Activated B cell treated with CpG ODN at 0.5 μM for 24 hours (primary cell): Measurements from ENCODE around the gene ARHGAP15. TPM values are rescaled to one million over a fixed set of nuclear protein-coding genes. Genes with fewer than 3 reads are reported as not detected.

ENCODE experiments used
- ATAC-seq: fragments of 200-7000 bp; cut with Tn5 transposase; one replicate; pipeline ENCODE4 v1.10.0; 2021; ENCODE audit warnings: low read depth, mild to moderate bottlenecking, moderate library complexity
- CTCF ChIA-PET: fragments of 350-600 bp; sonication (Branson Sonifier 250); formaldehyde crosslinking; loops from one replicate; lab custom pipeline; 2021; ENCODE audit warnings: antibody characterized with exemption; lab: Charles Lee
- POLR2A ChIA-PET: fragments of 350-600 bp; sonication (Branson Sonifier 250); formaldehyde crosslinking; loops from one replicate; lab custom pipeline; 2021; ENCODE audit warnings: antibody characterized with exemption; lab: Charles Lee
- DNase-seq: peaks from one replicate; pipeline ENCODE4 v3.0.0; 2022
- H3K27ac Mint-ChIP-seq: one replicate; pipeline ENCODE4 v1.8.0; 2020; ENCODE audit warnings: mixed read lengths
- H3K27me3 Mint-ChIP-seq: one replicate; pipeline ENCODE4 v1.8.0; 2021; ENCODE audit warnings: mixed read lengths
- H3K36me3 Mint-ChIP-seq: one replicate; pipeline ENCODE4 v1.8.0; 2021; ENCODE audit warnings: low read depth, mixed read lengths
- H3K4me1 Mint-ChIP-seq: one replicate; pipeline ENCODE4 v1.8.0; 2021; ENCODE audit warnings: mixed read lengths
- H3K4me3 Mint-ChIP-seq: one replicate; pipeline ENCODE4 v1.8.0; 2020; ENCODE audit warnings: mild to moderate bottlenecking, mixed read lengths
- H3K9me3 Mint-ChIP-seq: one replicate; pipeline ENCODE4 v1.8.0; 2020; ENCODE audit warnings: mixed read lengths
- intact Hi-C: fragments of 100-400 bp; cut with micrococcal nuclease; formaldehyde crosslinking; loops from one replicate; pipeline ENCODE4 v1.15.1; 2024
- total RNA-seq: library from RNA; stranded (reverse); gene quantifications from 2 replicates; pipeline ENCODE4 v1.2.3, GENCODE V29; 2022
- TF ChIP-seq, protein P1 (sequence below): fragments of 200-600 bp; IDR thresholded peaks from one replicate; pipeline ENCODE4 v1.8.0; 2022; ENCODE audit warnings: antibody characterized with exemption, mild to moderate bottlenecking

Gene ARHGAP15
- total RNA-seq, 1 donor from 2014 or later = 112 TPM

DNA sequence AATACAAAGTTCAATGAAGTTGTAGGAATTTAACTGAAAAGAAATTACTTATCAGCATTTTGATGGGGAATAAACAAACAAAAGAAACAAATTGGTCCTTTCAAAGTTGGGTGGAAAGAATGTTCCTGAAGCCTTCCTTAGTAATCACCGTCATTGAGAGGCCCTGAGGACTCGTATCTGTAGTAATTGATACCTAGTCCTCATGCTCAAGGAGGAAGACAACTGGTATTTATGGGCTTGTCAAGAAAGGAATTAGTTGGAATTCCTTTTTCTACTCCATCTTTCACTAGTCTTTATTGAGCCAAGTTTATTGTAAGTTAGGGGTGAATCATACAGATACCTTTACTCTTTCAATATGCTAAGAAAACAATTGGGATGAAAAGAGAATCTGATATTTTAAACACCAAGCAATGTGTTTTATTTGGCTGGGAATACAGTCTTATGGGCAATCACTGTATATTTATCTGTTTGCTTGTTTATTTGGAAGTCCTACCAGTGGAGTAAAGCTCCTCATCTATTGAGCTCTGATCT lies 324.8 kb downstream of the ARHGAP15 start:
- Mint-ChIP-seq H3K27ac (no peak overlapping the region), H3K27me3 (no peaks in the 10 kb centered on the region)
- no peak for ATAC-seq

DNA sequence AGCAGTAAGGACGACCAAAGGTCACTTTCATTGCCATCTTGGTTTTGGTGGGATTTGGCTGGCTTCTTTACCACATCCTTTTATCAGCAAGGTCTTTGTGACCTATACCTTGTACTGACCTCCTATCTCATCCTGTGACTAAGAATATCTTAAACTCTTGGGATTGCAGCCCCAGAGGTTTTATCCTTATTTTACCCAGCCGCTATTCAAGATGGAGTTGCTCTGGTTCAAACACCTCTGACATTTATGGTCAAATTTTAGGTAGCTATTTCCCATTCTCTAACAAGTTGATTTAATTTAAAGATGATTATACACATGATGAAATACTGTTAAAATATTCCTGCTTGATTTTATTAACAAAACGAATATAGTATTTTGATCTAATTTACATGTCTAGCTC lies 326.1 kb downstream of the ARHGAP15 start:
- no peak overlapping the region for H3K27ac Mint-ChIP-seq

More for the DNA sequence above, 324.8 kb downstream of the ARHGAP15 start:
- POLR2A ChIA-PET = no interaction called here
- TF ChIP-seq, protein P1, sequence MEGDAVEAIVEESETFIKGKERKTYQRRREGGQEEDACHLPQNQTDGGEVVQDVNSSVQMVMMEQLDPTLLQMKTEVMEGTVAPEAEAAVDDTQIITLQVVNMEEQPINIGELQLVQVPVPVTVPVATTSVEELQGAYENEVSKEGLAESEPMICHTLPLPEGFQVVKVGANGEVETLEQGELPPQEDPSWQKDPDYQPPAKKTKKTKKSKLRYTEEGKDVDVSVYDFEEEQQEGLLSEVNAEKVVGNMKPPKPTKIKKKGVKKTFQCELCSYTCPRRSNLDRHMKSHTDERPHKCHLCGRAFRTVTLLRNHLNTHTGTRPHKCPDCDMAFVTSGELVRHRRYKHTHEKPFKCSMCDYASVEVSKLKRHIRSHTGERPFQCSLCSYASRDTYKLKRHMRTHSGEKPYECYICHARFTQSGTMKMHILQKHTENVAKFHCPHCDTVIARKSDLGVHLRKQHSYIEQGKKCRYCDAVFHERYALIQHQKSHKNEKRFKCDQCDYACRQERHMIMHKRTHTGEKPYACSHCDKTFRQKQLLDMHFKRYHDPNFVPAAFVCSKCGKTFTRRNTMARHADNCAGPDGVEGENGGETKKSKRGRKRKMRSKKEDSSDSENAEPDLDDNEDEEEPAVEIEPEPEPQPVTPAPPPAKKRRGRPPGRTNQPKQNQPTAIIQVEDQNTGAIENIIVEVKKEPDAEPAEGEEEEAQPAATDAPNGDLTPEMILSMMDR = no peak
- peaks cover 10% of the 10 kb centered on the region for H3K4me1 Mint-ChIP-seq
- DNase-seq = no peak
- no peaks in the 10 kb centered on the region for H3K9me3 Mint-ChIP-seq
- intact Hi-C loops = no loop called here
- CTCF ChIA-PET = no interaction called here
- no peak overlapping the region for H3K4me3 Mint-ChIP-seq
- H3K36me3 Mint-ChIP-seq = peaks cover 55% of the 10 kb centered on the region

DNA sequence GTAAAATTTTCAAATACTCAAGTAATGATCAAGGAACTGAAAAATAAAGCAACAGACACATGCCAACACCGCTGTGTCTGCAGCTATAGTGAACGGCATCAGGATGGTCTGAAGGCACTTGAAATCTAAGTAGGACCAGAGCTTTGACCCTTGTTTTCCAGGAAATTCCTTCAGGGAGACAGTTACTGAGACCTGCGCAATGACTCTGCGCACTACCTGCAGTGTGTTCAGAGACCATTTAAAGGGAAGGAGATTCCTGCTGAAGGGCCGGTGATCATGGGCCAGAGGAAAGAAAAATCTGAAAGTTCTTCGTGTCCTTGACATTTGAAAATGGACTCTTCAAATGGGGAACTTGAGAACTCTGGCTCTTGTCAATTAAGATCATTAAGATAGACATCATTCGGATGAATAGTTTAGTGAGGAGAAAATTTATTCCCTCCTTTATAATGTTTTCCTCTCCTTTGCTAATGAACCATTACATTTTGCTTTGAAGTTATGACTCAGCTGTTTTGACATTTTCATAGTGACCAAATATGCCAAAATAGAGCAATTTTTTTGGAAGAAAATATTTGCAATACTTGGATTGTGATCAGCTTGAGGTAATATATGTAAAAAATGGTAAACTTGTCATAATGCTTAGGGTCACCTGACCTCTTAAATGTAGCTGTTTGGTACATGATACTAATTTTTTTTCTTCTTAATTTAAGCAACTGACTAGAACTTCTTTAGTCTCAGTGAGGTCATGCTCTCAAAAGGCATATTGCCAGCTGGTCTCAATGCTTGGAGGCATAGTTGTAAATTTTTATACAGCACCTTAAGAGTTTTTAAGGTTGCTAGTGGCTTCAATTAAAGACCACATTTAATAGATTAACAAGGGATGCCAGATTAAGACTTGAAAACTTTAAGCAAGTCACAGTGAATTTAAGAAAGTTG lies 329.3 kb downstream of the ARHGAP15 start:
- intact Hi-C loops = no loop called here
- POLR2A ChIA-PET = no interaction called here
- H3K36me3 Mint-ChIP-seq = peaks cover 44% of the 10 kb centered on the region

More for the DNA sequence above, 326.1 kb downstream of the ARHGAP15 start:
- TF ChIP-seq, protein P1 = no peak
- H3K36me3 Mint-ChIP-seq = peaks cover 54% of the 10 kb centered on the region
- H3K4me3 Mint-ChIP-seq = no peak overlapping the region
- H3K4me1 Mint-ChIP-seq = peaks cover 10% of the 10 kb centered on the region
- ATAC-seq (no peak), DNase-seq (no peak)
- intact Hi-C loops = no loop called here
- no peaks in the 10 kb centered on the region for H3K27me3 Mint-ChIP-seq
- no peaks in the 10 kb centered on the region for H3K9me3 Mint-ChIP-seq
- ChIA-PET CTCF (no interaction called here), POLR2A (no interaction called here)

DNA sequence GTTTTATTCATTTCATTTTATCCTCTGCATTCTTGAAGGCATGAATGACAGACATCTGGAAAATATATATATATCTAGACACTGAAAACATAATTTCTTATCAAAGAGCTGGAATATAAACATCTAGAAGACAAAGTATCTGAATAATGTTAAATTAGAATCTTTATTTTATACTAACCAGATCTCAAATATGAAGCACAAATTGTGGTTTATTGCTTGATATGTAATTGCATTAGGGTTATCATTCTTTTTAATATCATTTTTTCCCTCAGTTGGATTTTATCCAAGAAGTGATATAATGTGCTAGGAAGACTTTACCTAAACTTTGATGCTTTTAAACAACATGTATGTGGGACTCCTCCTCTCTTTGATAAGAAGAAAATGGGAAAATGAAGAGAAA lies 331.2 kb downstream of the ARHGAP15 start:
- Mint-ChIP-seq H3K27ac (no peak overlapping the region), H3K27me3 (no peaks in the 10 kb centered on the region)
- intact Hi-C loops = no loop called here

More for the DNA sequence above, 329.3 kb downstream of the ARHGAP15 start:
- no peaks in the 10 kb centered on the region for H3K4me1 Mint-ChIP-seq
- CTCF ChIA-PET = no interaction called here
- H3K27me3 Mint-ChIP-seq = no peaks in the 10 kb centered on the region
- TF ChIP-seq, protein P1 = no peak
- H3K4me3 Mint-ChIP-seq = no peak overlapping the region
- no peak overlapping the region for H3K27ac Mint-ChIP-seq
- H3K9me3 Mint-ChIP-seq = no peaks in the 10 kb centered on the region
- DNase-seq (no peak), ATAC-seq (no peak)

More for the DNA sequence above, 331.2 kb downstream of the ARHGAP15 start:
- H3K4me1 Mint-ChIP-seq = no peaks in the 10 kb centered on the region
- H3K36me3 Mint-ChIP-seq = peaks cover 32% of the 10 kb centered on the region
- ChIA-PET POLR2A (interaction anchor here (1.0 kb wide), 1 partner anchor 14 kb away, joined by 6 read pairs; no protein-coding TSS in a partner anchor), CTCF (no interaction called here)
- ATAC-seq (no peak), DNase-seq (no peak)
- no peaks in the 10 kb centered on the region for H3K9me3 Mint-ChIP-seq
- TF ChIP-seq, protein P1 = no peak
- no peak overlapping the region for H3K4me3 Mint-ChIP-seq
